ENCODE results near the gene JAK1.

Gene JAK1

GRCh38 chr1:64871256-64871655 lies 95.1 kb downstream of the JAK1 start:
- no peak for DNase-seq (ENCODE audit: low read depth in 2 of 2, low spot score in 1 of 2)

- no peak for DNase-seq (ENCODE audit: low read depth in 2 of 2, low spot score in 1 of 2)
Observed at GRCh38 chr1:64867266-64867665, 99.1 kb downstream of the JAK1 start.

GRCh38 chr1:64866689-64867088 lies 99.7 kb downstream of the JAK1 start:
- no peak for DNase-seq (ENCODE audit: low read depth in 2 of 2, low spot score in 1 of 2)

GRCh38 chr1:64865105-64865757 lies 101.1 kb downstream of the JAK1 start:
- DNase-seq (ENCODE audit: low read depth in 2 of 2, low spot score in 1 of 2) = no peak

GRCh38 chr1:64864018-64864940 lies 102.1 kb downstream of the JAK1 start:
- peak; percentile 22 to 31 for DNase-seq (ENCODE audit: low read depth in 2 of 2, low spot score in 1 of 2)

GRCh38 chr1:64861611-64862010 lies 104.7 kb downstream of the JAK1 start:
- DNase-seq (ENCODE audit: low read depth in 2 of 2, low spot score in 1 of 2) = no peak

- DNase-seq (ENCODE audit: low read depth in 2 of 2, low spot score in 1 of 2) = no peak
Observed at GRCh38 chr1:64857347-64857746, 109.0 kb downstream of the JAK1 start.

- no peak for DNase-seq (ENCODE audit: low read depth in 2 of 2, low spot score in 1 of 2)
Observed at GRCh38 chr1:64856553-64856952, 109.8 kb downstream of the JAK1 start.

- DNase-seq (ENCODE audit: low read depth in 2 of 2, low spot score in 1 of 2) = no peak
Observed at GRCh38 chr1:64855557-64855956, 110.8 kb downstream of the JAK1 start.

- DNase-seq (ENCODE audit: low read depth in 2 of 2, low spot score in 1 of 2) = no peak
Observed at GRCh38 chr1:64854674-64855073, 111.7 kb downstream of the JAK1 start.

GRCh38 chr1:64851664-64852063 lies 114.7 kb downstream of the JAK1 start:
- DNase-seq (ENCODE audit: low read depth in 2 of 2, low spot score in 1 of 2) = no peak

- DNase-seq (ENCODE audit: low read depth in 2 of 2, low spot score in 1 of 2) = no peak
Observed at GRCh38 chr1:64850846-64851245, 115.5 kb downstream of the JAK1 start.

GRCh38 chr1:64849942-64850341 lies 116.4 kb downstream of the JAK1 start:
- no peak for DNase-seq (ENCODE audit: low read depth in 2 of 2, low spot score in 1 of 2)

GRCh38 chr1:64848803-64849202 lies 117.5 kb downstream of the JAK1 start:
- DNase-seq (ENCODE audit: low read depth in 2 of 2, low spot score in 1 of 2) = no peak

- no peak for DNase-seq (ENCODE audit: low read depth in 2 of 2, low spot score in 1 of 2)
Observed at GRCh38 chr1:64848136-64848535, 118.2 kb downstream of the JAK1 start.

GRCh38 chr1:64847666-64848065 lies 118.7 kb downstream of the JAK1 start:
- no peak for DNase-seq (ENCODE audit: low read depth in 2 of 2, low spot score in 1 of 2)

- DNase-seq (ENCODE audit: low read depth in 2 of 2, low spot score in 1 of 2) = no peak
Observed at GRCh38 chr1:64846573-64847430, 119.5 kb downstream of the JAK1 start.

GRCh38 chr1:64845831-64846425 lies 120.4 kb downstream of the JAK1 start:
- DNase-seq (ENCODE audit: low read depth in 2 of 2, low spot score in 1 of 2) = no peak

GRCh38 chr1:64844609-64845008 lies 121.7 kb downstream of the JAK1 start:
- no peak for DNase-seq (ENCODE audit: low read depth in 2 of 2, low spot score in 1 of 2)

- DNase-seq (ENCODE audit: low read depth in 2 of 2, low spot score in 1 of 2) = no peak
Observed at GRCh38 chr1:64844175-64844574, 122.2 kb downstream of the JAK1 start.

GRCh38 chr1:64843675-64844074 lies 122.7 kb downstream of the JAK1 start:
- no peak for DNase-seq (ENCODE audit: low read depth in 2 of 2, low spot score in 1 of 2)

All from stimulated activated CD8-positive, alpha-beta memory T cell treated with anti-CD3 and anti-CD28 coated beads, Interleukin-4, amount 100 ng/mL, for 1 hour (primary cell).